COLO829 (cell line): Measurements from ENCODE around the gene ABHD11.

Experiments used
- DNase-seq: peaks from one replicate; pipeline ENCODE4 v3.0.0; 2012; ENCODE audit warnings: low spot score

ABHD11 gene

GRCh38 chr7:73700581-73701134 lies 37.9 kb downstream of the ABHD11 start:
- no peak for DNase-seq

GRCh38 chr7:73700069-73700423 lies 38.6 kb downstream of the ABHD11 start:
- no peak for DNase-seq

GRCh38 chr7:73699370-73700068 lies 39.1 kb downstream of the ABHD11 start:
- no peak for DNase-seq

GRCh38 chr7:73698410-73698809 lies 40.2 kb downstream of the ABHD11 start:
- no peak for DNase-seq

- DNase-seq, result no peak
Observed at GRCh38 chr7:73696372-73696771, 42.2 kb downstream of the ABHD11 start.

GRCh38 chr7:73690646-73691045 lies 48.0 kb downstream of the ABHD11 start:
- DNase-seq, result no peak

- no peak for DNase-seq
Observed at GRCh38 chr7:73688288-73688687, 50.3 kb downstream of the ABHD11 start.
